Measurements from ENCODE around the gene IL13.
"Not testable (repeated sequence)": the region's sequence is repeated elsewhere in the genome, so short reads cannot be mapped to it uniquely, and the experiment has no call there.

The IL13 gene

DNA sequence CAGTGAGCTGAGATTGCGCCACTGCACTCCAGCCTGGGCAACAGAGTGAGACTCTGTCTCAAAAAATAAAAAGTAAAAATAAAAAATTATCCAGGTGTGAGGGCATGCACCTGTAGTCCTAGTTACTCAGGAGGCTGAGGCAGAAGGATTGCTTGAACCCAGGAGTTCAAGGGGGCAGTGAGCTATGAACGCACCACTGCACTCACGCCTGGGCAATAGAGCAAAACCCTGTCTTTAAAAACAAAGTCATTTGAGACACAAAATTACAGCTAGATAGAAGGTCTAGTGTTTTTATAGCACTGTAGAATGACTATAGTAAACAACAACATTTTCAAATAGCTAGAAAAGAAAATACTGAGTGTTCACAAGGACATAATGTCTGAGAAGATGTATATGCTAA is 32.2 kb downstream of the IL13 start:
- no peak for DNase-seq (ENCODE audit: low read depth)

DNA sequence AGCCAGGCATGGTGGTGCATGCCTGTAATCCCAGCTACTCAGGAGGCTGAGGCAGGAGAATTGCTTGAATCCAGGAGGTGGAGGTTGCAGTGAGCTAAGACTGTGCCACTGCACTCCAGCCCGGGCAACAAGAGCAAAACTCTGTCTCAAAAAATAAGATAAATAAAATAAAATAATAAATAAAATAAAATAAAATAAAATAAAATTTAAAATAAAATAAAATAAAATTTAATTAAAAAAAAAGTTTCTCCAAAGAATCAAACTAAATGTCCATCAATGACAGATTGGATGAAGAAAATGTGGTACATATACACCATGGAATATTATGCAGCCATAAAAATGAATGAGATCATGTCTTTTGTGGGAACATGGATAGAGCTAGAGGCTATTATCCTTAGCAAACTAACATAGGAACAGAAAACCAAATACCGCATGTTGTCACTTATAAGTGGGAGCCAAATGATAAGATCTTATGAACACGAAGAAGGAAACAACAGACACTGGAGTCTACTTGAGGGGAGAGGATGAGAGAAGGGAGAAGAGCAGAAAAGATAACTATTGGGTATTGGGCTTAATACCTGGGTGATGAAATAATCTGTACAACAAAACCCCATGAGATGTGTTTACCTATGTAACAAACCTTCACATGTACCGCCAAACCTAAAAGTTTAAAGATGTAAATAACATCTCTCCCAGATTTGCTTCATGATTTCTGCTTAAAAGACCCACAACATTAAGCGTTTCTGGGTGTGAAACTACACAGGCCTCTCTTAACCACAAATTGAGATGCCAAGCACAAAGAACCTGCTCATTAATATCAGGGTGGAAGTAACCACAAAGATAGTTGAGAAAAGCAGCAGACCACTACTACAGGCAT is 34.0 kb downstream of the IL13 start:
- not testable (repeated sequence) for DNase-seq (ENCODE audit: low read depth)

DNA sequence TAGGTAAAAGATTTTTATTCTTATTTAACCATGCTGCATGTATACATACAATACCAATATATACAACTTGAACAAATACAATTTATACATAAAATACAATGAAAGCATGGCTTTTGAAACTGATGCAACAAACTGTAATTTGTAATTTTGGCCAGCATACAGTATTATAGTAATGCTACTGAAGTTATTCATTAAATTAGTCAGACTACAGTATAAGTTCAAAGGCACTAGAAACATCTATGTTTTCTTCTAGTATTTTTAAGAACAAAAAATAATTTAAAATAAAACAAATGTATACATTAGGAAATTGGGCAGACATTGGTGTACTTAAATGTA is 34.6 kb downstream of the IL13 start:
- no peak for DNase-seq (ENCODE audit: low read depth)

DNA sequence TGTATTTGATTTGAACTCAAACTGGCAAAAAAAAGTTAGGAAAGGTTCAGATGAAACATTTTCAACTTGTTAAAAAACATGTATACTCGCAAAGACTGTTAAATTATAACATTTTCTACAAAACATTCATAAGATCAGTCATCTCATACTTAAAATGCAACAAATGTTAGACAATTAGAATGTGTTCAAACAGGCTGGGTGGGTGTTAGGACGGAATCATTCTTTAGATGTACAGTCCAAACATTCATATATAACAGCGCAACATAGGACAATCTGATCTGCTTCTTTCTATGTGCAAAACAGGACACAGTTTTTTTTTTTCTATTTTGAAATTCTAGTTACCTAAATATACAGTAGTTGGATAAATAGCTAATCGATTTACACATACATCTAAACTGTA is 38.0 kb downstream of the IL13 start:
- DNase-seq (ENCODE audit: low read depth), result no peak

DNA sequence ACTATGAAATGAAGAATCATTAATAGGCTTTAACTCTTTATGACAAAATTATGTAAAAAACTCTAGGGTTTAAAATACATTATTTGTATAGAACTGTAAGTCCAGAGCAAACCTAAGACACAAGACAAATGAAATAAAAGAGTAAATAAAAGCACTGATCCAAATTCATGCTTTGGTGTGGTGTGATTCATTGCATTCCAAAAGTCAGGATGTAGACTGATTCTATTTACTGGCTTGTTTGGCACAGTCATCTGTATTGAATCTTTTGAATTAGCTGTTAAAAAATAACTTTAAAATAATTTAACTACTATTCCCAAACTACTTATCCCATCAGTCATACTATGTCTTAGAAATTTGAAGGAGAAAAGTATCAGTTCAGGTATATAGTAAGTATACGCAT is 46.9 kb downstream of the IL13 start:
- DNase-seq (ENCODE audit: low read depth), result no peak

DNA sequence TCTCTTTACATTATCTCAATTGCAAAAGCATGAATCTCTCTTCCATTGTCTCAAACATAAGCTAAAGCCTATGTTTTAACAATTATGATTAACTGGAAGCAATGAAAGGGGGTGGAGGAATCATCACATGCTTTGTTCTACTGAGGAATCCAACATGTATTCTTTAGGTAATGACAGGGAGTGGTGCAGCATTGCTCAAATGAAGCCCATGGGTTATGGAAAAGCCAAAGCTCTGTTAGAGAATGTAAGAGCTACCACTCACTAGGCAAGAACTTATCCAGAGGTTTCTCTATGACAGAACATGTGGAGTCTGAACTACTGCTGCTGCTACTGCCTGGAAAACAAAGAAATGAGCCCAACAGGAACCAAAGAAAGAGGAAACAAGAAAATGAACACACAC is 50.7 kb downstream of the IL13 start:
- no peak for DNase-seq (ENCODE audit: low read depth)
